Fibroblast of lung (primary cell): ENCODE measurements around the gene HPSE2. TPM values are rescaled to one million over a fixed set of nuclear protein-coding genes. Genes with fewer than 3 reads are reported as not detected.

ENCODE experiments used
- DNase-seq, 2 donors: peaks; one replicate each; pipeline versions ENCODE4 v3.0.0 to v3.0.0-alpha.2; 2010; ENCODE audit warnings: low read depth in 2 of 2
- H2AFZ ChIP-seq: 2 replicates; pipeline ENCODE4 v1.5.1; 2012; ENCODE audit warnings: low read length, control low read depth, inconsistent platforms
- H3K27ac ChIP-seq: 2 replicates; pipeline ENCODE4 v1.5.1; 2011; ENCODE audit warnings: low read length, control low read depth; ENCODE audit not compliant: insufficient read depth
- H3K27me3 ChIP-seq: 2 replicates; pipeline ENCODE4 v1.5.1; 2011; ENCODE audit warnings: mild to moderate bottlenecking, low read length; ENCODE audit not compliant: control insufficient read depth, insufficient read depth
- H3K36me3 ChIP-seq: 2 replicates; pipeline ENCODE4 v1.5.1; 2011; ENCODE audit warnings: low read length; ENCODE audit not compliant: control insufficient read depth, insufficient read depth
- H3K4me1 ChIP-seq: 2 replicates; pipeline ENCODE4 v1.5.1; 2011; ENCODE audit warnings: low read length; ENCODE audit not compliant: control insufficient read depth, insufficient read depth; ENCODE audit errors: extremely low read depth
- H3K4me2 ChIP-seq: 2 replicates; pipeline ENCODE4 v1.5.1; 2011; ENCODE audit warnings: low read length, control low read depth; ENCODE audit not compliant: insufficient read depth; ENCODE audit errors: extremely low read depth
- H3K4me3 ChIP-seq, 4 experiments: fragments of 200-600 bp in 1 of 4; sonication (generic) in 1 of 4; replicated peaks in 1 of 4; 2 replicates each; pipeline ENCODE4 v1.5.1; 2011 to 2016; ENCODE audit warnings: low read length in 4 of 4, low read depth in 3 of 4, mild to moderate bottlenecking in 3 of 4, control low read depth in 2 of 4, inconsistent platforms in 1 of 4, mixed read lengths in 1 of 4; ENCODE audit not compliant: insufficient read depth in 1 of 4; ENCODE audit errors: control extremely low read depth in 1 of 4
- H3K79me2 ChIP-seq: 2 replicates; pipeline ENCODE4 v1.5.1; 2012; ENCODE audit warnings: mild to moderate bottlenecking, low read length, inconsistent platforms; ENCODE audit not compliant: control insufficient read depth, insufficient read depth
- H3K9ac ChIP-seq: 2 replicates; pipeline ENCODE4 v1.5.1; 2011; ENCODE audit warnings: mild to moderate bottlenecking, low read length, control low read depth; ENCODE audit not compliant: insufficient read depth
- H3K9me3 ChIP-seq: 2 replicates; pipeline ENCODE4 v1.5.1; 2012; ENCODE audit warnings: low read depth, low read length; ENCODE audit not compliant: control insufficient read depth, insufficient read depth
- H4K20me1 ChIP-seq: 2 replicates; pipeline ENCODE4 v1.5.1; 2011; ENCODE audit warnings: low read length; ENCODE audit not compliant: control insufficient read depth, insufficient read depth; ENCODE audit errors: extremely low read depth
- CTCF ChIP-seq, 2 donors: IDR thresholded peaks in 1 of 2; conservative IDR thresholded peaks in 1 of 2; 1 replicate in 1 of 2; 2 replicates in 1 of 2; pipeline ENCODE4 v1.5.1; 2011 to 2012; ENCODE audit warnings: low read length in 2 of 2, control low read depth in 1 of 2, inconsistent platforms in 1 of 2, low read depth in 1 of 2, mild to moderate bottlenecking in 1 of 2
- EZH2 ChIP-seq: IDR thresholded peaks from 2 replicates; pipeline ENCODE4 v1.5.1; 2012; ENCODE audit warnings: low read length, control low read depth, mild to moderate bottlenecking; ENCODE audit errors: missing control alignments
- polyA plus RNA-seq, 2 donors: library from polyadenylated mRNA; depleted of rRNA in 1 of 2; stranded (reverse) in 1 of 2; unstranded in 1 of 2; fragments of >200 nt; gene quantifications; 2 replicates each; pipeline ENCODE4 v1.2.1, GENCODE V29; 2011 to 2012; ENCODE audit warnings: missing spikeins in 1 of 2
- total RNA-seq: library from RNA; depleted of rRNA; stranded (reverse); fragments of >200 nt; gene quantifications from 2 replicates; pipeline ENCODE4 v1.2.1, GENCODE V29; 2014

Gene HPSE2
- total and polyA plus RNA-seq, 2 donors (not counting 1 experiment from before 2014, with no cell fraction given) = 0.02 to 0.17 TPM

GRCh38 chr10:98808282-98808892 lies 427.3 kb downstream of the HPSE2 start:
- no peak for DNase-seq
- Histone ChIP-seq H3K4me2 (no peak overlapping the region), H3K27me3 (no peaks in the 10 kb centered on the region), H3K9me3 (no peaks in the 10 kb centered on the region), H3K4me1 (no peaks in the 10 kb centered on the region), H3K27ac (no peak overlapping the region), H4K20me1 (no peaks in the 10 kb centered on the region), H3K36me3 (no peaks in the 10 kb centered on the region), H3K4me3 (no peak overlapping the region), H2AFZ (no peak overlapping the region), H3K9ac (no peak overlapping the region), H3K79me2 (no peaks in the 10 kb centered on the region)
- TF ChIP-seq CTCF (conservative IDR thresholded peaks at IDR 0.05 in 1 of 2, IDR thresholded peaks at IDR 0.05 in 1 of 2; ENCODE audit: low read depth in 1 of 2, low read length in 2 of 2) (no peak), EZH2 (no peak)

GRCh38 chr10:98800263-98800662 lies 435.4 kb downstream of the HPSE2 start:
- no peak for TF ChIP-seq CTCF (conservative IDR thresholded peaks at IDR 0.05 in 1 of 2, IDR thresholded peaks at IDR 0.05 in 1 of 2; ENCODE audit: low read depth in 1 of 2, low read length in 2 of 2)
- TF ChIP-seq EZH2 = no peak
- no peaks in the 10 kb centered on the region for H3K4me1 ChIP-seq
- no peaks in the 10 kb centered on the region for H4K20me1 ChIP-seq
- DNase-seq = no peak
- H3K4me2 ChIP-seq = no peak overlapping the region
- H3K9ac ChIP-seq = no peak overlapping the region
- no peak overlapping the region for H3K4me3 ChIP-seq
- no peaks in the 10 kb centered on the region for H3K36me3 ChIP-seq
- H3K9me3 ChIP-seq = no peaks in the 10 kb centered on the region
- no peak overlapping the region for H2AFZ ChIP-seq
- H3K27ac ChIP-seq = no peak overlapping the region
- H3K27me3 ChIP-seq = no peaks in the 10 kb centered on the region
- H3K79me2 ChIP-seq = no peaks in the 10 kb centered on the region

GRCh38 chr10:98795467-98795866 lies 440.2 kb downstream of the HPSE2 start:
- H3K36me3 ChIP-seq = no peaks in the 10 kb centered on the region
- H3K9ac ChIP-seq = no peak overlapping the region
- no peaks in the 10 kb centered on the region for H3K27me3 ChIP-seq
- H3K4me1 ChIP-seq = no peaks in the 10 kb centered on the region
- H3K4me2 ChIP-seq = no peak overlapping the region
- no peaks in the 10 kb centered on the region for H3K79me2 ChIP-seq
- H4K20me1 ChIP-seq = no peaks in the 10 kb centered on the region
- TF ChIP-seq EZH2 (no peak), CTCF (conservative IDR thresholded peaks at IDR 0.05 in 1 of 2, IDR thresholded peaks at IDR 0.05 in 1 of 2; ENCODE audit: low read depth in 1 of 2, low read length in 2 of 2) (no peak)
- H3K4me3 ChIP-seq = no peak overlapping the region
- no peak overlapping the region for H2AFZ ChIP-seq
- no peak for DNase-seq
- no peak overlapping the region for H3K27ac ChIP-seq
- H3K9me3 ChIP-seq = no peaks in the 10 kb centered on the region
